ENCODE measurements around the gene CD40LG.

GRCh38 chrX:136667446-136668168, 19.6 kb downstream of the CD40LG start:
- TF ChIP-seq CTCF (optimal IDR thresholded peaks at IDR 0.05 in 1 of 3, IDR thresholded peaks at IDR 0.05 in 1 of 3, conservative IDR thresholded peaks at IDR 0.05 in 1 of 3; ENCODE audit: extremely low read depth in 1 of 3, insufficient read depth in 2 of 3, low read length in 3 of 3): no peak
- TF ChIP-seq EZH2 (IDR thresholded peaks at IDR 0.05; ENCODE audit: low read length): no peak

All from keratinocyte (primary cell).